Vagina (tissue), 2 donors: ENCODE results near the gene GNG14.

Experiments
- CTCF ChIP-seq, 3 experiments: fragments of 450-650 bp in 2 of 3; fragments of 200-600 bp in 1 of 3; sonication (generic) in 1 of 3; IDR thresholded peaks; one replicate each; pipeline ENCODE4 v1.5.1; 2017 to 2019; ENCODE audit warnings: antibody characterized with exemption in 3 of 3, mild to moderate bottlenecking in 2 of 3, moderate library complexity in 2 of 3
- POLR2A ChIP-seq, 2 donors: fragments of 450-650 bp; IDR thresholded peaks; one replicate each; pipeline ENCODE4 v1.6.1; 2017; ENCODE audit warnings: antibody characterized with exemption in 2 of 2, mild to moderate bottlenecking in 2 of 2, moderate library complexity in 2 of 2

- TF ChIP-seq CTCF (IDR thresholded peaks at IDR 0.05) (peak in 1 of 3 experiments; percentile 19), POLR2A (IDR thresholded peaks at IDR 0.05) (no peak)
These were observed 49.4 kb downstream of the GNG14 start, which contains the start of gene GET3 for GRCh38 chr19:12736995-12737834.
